DMS 273 (cell line): ENCODE data around the gene DUOX2.
"Not testable (repeated sequence)": the region's sequence is repeated elsewhere in the genome, so short reads cannot be mapped to it uniquely, and the experiment has no call there.

Experiments
- DNase-seq: peaks from one replicate; lab custom pipeline; 2025; ENCODE audit not compliant: unreplicated experiment; lab: John Stamatoyannopoulos, UW

Gene DUOX2

GRCh38 chr15:45077391-45077790, 36.6 kb downstream of the DUOX2 start:
- DNase-seq: peak; percentile 13

- DNase-seq: not testable (repeated sequence)
Measured at GRCh38 chr15:45075440-45076320, 38.3 kb downstream of the DUOX2 start.

DNA sequence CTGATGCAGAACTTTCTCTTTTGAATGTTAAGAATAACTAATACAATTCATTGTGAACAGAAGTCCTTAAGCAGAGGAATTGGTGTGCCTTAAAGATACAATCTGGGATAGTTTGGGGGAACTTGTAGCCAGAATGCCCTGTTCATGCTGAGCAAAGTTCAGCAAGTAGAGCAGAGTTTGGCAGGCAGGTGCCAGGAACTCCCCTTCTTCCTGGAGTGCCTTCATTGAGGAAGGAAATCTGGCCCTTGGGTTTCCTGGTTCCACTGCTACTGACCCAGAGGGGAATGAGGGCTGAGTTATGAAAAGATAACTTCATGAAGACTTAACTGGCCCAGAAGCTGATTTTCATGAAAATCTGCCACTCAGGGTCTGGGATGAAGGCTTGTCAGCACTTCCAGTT, 40.4 kb downstream of the DUOX2 start:
- not testable (repeated sequence) for DNase-seq

DNA sequence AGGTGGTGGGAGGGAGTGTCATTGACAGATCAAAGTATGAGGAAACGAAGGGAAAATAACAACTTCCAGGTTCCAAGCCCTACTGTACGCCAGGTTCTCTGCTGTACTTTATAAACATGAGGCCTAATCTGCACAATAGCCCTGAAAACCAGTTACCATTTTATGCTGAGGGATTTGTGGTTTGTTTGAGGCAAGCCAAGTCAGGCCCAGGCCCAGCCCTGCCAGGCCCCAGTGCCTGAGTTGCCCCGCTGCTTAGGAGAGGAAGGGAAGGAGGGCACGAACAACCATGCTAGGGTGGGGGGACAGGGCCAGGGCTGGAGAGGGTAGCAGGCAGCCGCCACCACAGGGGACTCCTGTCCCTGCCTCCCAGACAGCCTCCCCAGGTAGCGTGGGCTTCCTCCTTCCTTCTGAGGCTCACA, 44.0 kb downstream of the DUOX2 start:
- not testable (repeated sequence) for DNase-seq

- no peak for DNase-seq
Measured at GRCh38 chr15:45064386-45064785, 49.6 kb downstream of the DUOX2 start.

DNA sequence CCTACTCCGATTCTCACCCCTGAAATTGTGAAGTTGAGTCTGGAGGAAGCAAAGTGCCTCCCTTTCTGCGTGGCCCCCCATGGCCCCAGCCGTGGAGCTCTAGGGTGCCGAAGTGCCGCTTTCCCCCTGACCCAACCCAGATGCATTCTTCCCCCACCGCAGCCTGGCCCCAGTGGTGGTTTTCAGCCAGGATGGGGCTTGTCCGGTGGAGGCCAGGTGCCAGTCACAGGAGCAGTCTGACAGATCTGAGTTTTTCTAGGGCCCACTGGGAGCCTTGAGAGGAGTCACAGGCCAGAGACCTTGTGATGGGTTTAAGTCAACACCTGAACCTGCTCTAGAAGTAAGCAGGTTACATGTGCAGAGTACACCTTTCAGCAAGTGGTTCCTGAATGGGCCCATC, 51.7 kb downstream of the DUOX2 start:
- not testable (repeated sequence) for DNase-seq

- not testable (repeated sequence) for DNase-seq
Measured at GRCh38 chr15:45058690-45059675, 55.0 kb downstream of the DUOX2 start.

DNA sequence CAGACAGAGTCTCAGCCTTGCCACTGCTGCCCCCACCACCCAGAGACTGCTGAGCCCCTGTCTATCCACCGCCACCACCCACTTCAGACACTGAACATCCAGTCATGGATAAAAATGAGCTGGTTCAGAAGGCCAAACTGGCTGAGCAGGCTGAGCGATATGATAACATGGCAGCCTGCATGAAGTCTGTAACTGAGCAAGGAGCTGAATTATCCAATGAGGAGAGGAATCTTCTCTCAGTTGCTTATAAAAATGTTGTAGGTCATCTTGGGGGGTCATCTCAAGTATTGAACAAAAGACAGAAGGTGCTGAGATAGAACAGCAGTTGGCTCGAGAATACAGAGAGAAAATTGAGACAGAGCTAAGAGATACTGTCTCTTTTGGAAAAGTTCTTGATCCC, 61.3 kb downstream of the DUOX2 start:
- DNase-seq: not testable (repeated sequence)

GRCh38 chr15:45050587-45050986, 63.4 kb downstream of the DUOX2 start:
- DNase-seq: no peak

DNA sequence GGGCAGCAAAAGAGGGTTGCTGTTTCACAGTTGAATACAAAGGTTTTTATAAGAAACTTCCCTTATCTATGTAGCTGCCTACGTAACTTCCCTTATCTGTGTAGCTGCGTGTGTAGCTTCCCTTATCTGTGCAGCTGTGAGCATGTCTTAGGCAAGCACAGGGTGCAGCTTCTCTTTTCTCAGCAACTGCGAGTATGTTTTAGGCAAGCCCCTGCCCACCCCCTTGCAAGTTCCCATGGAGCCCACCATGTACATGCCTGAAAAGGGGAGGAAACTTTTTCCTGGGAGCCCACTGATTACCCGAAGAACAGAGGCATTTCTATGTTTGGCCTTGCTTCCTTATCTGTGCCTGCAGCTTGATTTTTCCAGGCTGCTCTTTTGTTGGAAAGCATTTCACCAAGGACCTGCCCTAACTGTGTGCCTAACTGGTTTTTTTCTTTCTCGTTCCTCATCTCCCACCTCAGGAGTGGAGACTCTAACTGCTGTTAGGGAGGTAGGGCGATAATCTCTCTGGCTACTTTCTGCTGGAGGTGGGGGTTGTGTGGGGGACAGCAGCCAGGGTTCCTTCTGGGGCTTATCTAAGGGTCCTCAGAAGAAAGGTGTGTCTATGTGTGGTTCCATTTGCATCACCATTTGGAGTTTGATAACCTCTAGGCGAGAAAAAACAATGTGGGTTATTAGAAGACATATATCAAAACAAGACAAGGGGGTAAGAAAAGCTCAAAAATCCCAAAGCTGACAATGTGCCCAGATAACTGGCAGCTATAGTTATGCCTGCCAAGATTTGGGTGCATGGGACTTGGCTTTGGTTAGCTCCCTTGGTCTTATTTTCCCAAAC, 65.0 kb downstream of the DUOX2 start:
- no peak for DNase-seq

GRCh38 chr15:45048449-45048793, 65.6 kb downstream of the DUOX2 start:
- DNase-seq: not testable (repeated sequence)

DNA sequence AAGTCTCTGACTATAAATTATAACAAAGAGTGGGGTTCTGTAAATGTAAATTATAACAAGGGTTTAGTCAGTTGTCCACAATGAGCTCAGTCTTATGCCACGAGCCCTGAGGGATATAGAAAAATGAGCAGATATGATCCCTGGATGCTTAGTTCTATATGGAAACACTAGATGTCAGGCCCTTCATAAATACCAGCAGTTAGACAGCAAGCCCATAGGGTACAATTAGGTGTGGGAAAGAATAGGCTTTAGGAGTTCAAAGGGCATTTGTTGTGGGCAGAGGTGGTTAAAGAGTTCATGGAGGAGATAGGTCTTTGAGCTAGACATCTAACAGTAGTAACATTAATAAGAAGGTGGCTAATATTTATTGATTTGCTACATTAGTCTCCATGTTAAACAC, 69.7 kb downstream of the DUOX2 start:
- DNase-seq: not testable (repeated sequence)

DNA sequence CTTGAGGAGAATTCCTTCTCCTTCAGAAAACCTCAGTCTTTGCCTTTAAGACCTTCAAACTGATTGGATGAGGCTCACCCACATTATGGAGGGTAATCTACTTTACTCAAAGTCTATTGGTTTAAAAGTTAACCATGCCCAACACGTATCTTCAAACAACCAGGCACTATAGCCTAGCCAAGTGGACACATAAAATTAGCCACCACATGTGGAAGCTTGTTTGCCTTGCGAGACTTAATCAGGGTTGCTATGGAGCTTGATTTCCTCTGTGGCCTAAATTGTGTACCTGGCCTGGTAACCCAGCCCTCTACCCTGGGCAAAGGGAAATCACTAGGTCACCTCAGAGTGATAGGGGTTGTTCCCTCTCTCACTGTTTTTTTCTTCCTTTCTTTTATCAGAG, 71.1 kb downstream of the DUOX2 start:
- not testable (repeated sequence) for DNase-seq
